PC-9 (cell line): ENCODE results near the gene NTM.

ENCODE experiments used
- EZH2 ChIP-seq: fragments of 200-600 bp; sonication (generic); IDR thresholded peaks from 2 replicates; pipeline ENCODE4 v1.8.0; 2017; ENCODE audit warnings: antibody characterized with exemption, low read depth
- TF ChIP-seq, protein P1 (sequence below): fragments of 200-600 bp; sonication (generic); conservative IDR thresholded peaks from 2 replicates; pipeline ENCODE4 v1.6.1; 2017; ENCODE audit warnings: mixed run types, antibody characterized with exemption, mild to moderate bottlenecking, moderate library complexity

- TF ChIP-seq, protein P1, sequence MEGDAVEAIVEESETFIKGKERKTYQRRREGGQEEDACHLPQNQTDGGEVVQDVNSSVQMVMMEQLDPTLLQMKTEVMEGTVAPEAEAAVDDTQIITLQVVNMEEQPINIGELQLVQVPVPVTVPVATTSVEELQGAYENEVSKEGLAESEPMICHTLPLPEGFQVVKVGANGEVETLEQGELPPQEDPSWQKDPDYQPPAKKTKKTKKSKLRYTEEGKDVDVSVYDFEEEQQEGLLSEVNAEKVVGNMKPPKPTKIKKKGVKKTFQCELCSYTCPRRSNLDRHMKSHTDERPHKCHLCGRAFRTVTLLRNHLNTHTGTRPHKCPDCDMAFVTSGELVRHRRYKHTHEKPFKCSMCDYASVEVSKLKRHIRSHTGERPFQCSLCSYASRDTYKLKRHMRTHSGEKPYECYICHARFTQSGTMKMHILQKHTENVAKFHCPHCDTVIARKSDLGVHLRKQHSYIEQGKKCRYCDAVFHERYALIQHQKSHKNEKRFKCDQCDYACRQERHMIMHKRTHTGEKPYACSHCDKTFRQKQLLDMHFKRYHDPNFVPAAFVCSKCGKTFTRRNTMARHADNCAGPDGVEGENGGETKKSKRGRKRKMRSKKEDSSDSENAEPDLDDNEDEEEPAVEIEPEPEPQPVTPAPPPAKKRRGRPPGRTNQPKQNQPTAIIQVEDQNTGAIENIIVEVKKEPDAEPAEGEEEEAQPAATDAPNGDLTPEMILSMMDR, result no peak
- TF ChIP-seq EZH2, result no peak
These were observed 213.0 kb downstream of the NTM start for GRCh38 chr11:131583421-131583820.
